IMR-90 (cell line): Measurements from ENCODE around the gene AFAP1L2. TPM values are rescaled to one million over a fixed set of nuclear protein-coding genes. Genes with fewer than 3 reads are reported as not detected.

Experiments
- ATAC-seq: fragments of 200-7000 bp; cut with Tn5 transposase; 2 replicates; pipeline ENCODE4 v1.9.1; 2020; ENCODE audit warnings: low read depth, mild to moderate bottlenecking, moderate library complexity
- BruUV-seq: library from RNA; stranded (reverse); fragments of 400-500 nt; replicated peaks from 2 replicates; lab custom pipeline; 2021; lab: Mats Ljungman, UMichigan
- CTCF ChIA-PET: fragments of 300-600 bp; formaldehyde crosslinking; extraction: SDS; loops from one replicate; lab custom pipeline; 2021; ENCODE audit warnings: antibody characterized with exemption; lab: Yijun Ruan, JAX
- POLR2A ChIA-PET: fragments of 300-600 bp; sonication (Branson Sonifier 250); formaldehyde crosslinking; loops from one replicate; lab custom pipeline; 2022; ENCODE audit warnings: antibody characterized with exemption; ENCODE audit not compliant: unreplicated experiment; lab: Charles Lee
- DNase-seq: peaks from one replicate; pipeline ENCODE4 v3.0.0; 2013
- H2AFZ ChIP-seq: replicated peaks from 2 replicates; pipeline ENCODE3; 2013; ENCODE audit warnings: low read length, mild to moderate bottlenecking; ENCODE audit not compliant: poor library complexity
- H2AK5ac ChIP-seq: 2 replicates; pipeline ENCODE4 v1.6.1; 2013; ENCODE audit warnings: low read depth, low read length, inconsistent platforms
- H2AK9ac ChIP-seq: replicated peaks from 2 replicates; pipeline ENCODE3; 2013; ENCODE audit warnings: mild to moderate bottlenecking, low read depth, low read length, moderate library complexity; ENCODE audit not compliant: poor library complexity
- H2BK120ac ChIP-seq: 2 replicates; pipeline ENCODE4 v1.6.1; 2013; ENCODE audit warnings: low read depth, low read length, inconsistent platforms
- H2BK15ac ChIP-seq: 3 replicates; pipeline ENCODE4 v1.6.1; 2013; ENCODE audit warnings: low read depth, low read length, inconsistent platforms
- H2BK20ac ChIP-seq: 2 replicates; pipeline ENCODE4 v1.6.1; 2013; ENCODE audit warnings: low read depth, mild to moderate bottlenecking, inconsistent platforms, low read length, moderate library complexity
- H2BK5ac ChIP-seq: 2 replicates; pipeline ENCODE4 v1.6.1; 2013; ENCODE audit warnings: mild to moderate bottlenecking, low read depth, low read length, inconsistent platforms; ENCODE audit not compliant: poor library complexity, severe bottlenecking
- H3K14ac ChIP-seq: replicated peaks from 2 replicates; pipeline ENCODE4 v1.6.1; 2013; ENCODE audit warnings: low read depth, low read length, inconsistent platforms
- H3K18ac ChIP-seq: 2 replicates; pipeline ENCODE4 v1.6.1; 2013; ENCODE audit warnings: low read depth, low read length, control low read depth
- H3K23ac ChIP-seq: 2 replicates; pipeline ENCODE4 v1.6.1; 2013; ENCODE audit warnings: low read depth, low read length, inconsistent platforms
- H3K27ac ChIP-seq: 2 replicates; pipeline ENCODE4 v1.5.1; 2013; ENCODE audit warnings: mild to moderate bottlenecking, control low read depth, low read length; ENCODE audit not compliant: insufficient read depth
- H3K27me3 ChIP-seq: 2 replicates; pipeline ENCODE4 v1.6.1; 2013; ENCODE audit warnings: low read length; ENCODE audit not compliant: control insufficient read depth, insufficient read depth
- H3K36me3 ChIP-seq: 2 replicates; pipeline ENCODE4 v1.6.1; 2013; ENCODE audit warnings: low read length, mixed read lengths; ENCODE audit not compliant: control insufficient read depth, insufficient read depth
- H3K4ac ChIP-seq: 2 replicates; pipeline ENCODE4 v1.6.1; 2013; ENCODE audit warnings: low read depth, low read length, inconsistent platforms
- H3K4me1 ChIP-seq: 2 replicates; pipeline ENCODE4 v1.6.1; 2013; ENCODE audit warnings: low read length, mixed read lengths; ENCODE audit not compliant: control insufficient read depth, insufficient read depth
- H3K4me2 ChIP-seq: 2 replicates; pipeline ENCODE4 v1.6.1; 2013; ENCODE audit warnings: low read depth, mild to moderate bottlenecking, control low read depth, low read length, moderate library complexity
- H3K4me3 ChIP-seq: 2 replicates; pipeline ENCODE4 v1.5.1; 2013; ENCODE audit warnings: low read depth, mild to moderate bottlenecking, control low read depth, low read length, moderate library complexity; ENCODE audit not compliant: insufficient read depth
- H3K56ac ChIP-seq: 2 replicates; pipeline ENCODE4 v1.6.1; 2013; ENCODE audit warnings: low read length, inconsistent platforms; ENCODE audit not compliant: insufficient read depth; ENCODE audit errors: extremely low read depth
- H3K79me1 ChIP-seq, 2 experiments: 2 replicates each; pipeline ENCODE4 v1.6.1; 2013; ENCODE audit warnings: low read length in 2 of 2, inconsistent platforms in 1 of 2, low read depth in 1 of 2
- H3K9ac ChIP-seq: 2 replicates; pipeline ENCODE4 v1.6.1; 2013; ENCODE audit warnings: low read depth, low read length, control low read depth
- H3K9me1 ChIP-seq: 2 replicates; pipeline ENCODE4 v1.6.1; 2013; ENCODE audit warnings: low read length, inconsistent platforms; ENCODE audit not compliant: insufficient read depth
- H3K9me3 ChIP-seq: 2 replicates; pipeline ENCODE4 v1.6.1; 2013; ENCODE audit warnings: low read length; ENCODE audit not compliant: control insufficient read depth, insufficient read depth
- H4K20me1 ChIP-seq: 2 replicates; pipeline ENCODE4 v1.6.1; 2013; ENCODE audit warnings: low read length, inconsistent platforms; ENCODE audit not compliant: insufficient read depth
- H4K5ac ChIP-seq: 2 replicates; pipeline ENCODE4 v1.6.1; 2013; ENCODE audit warnings: mild to moderate bottlenecking, low read depth, low read length, control low read depth
- H4K8ac ChIP-seq, 2 experiments: 2 replicates each; pipeline ENCODE4 v1.6.1; 2013; ENCODE audit warnings: low read depth in 2 of 2, low read length in 2 of 2, control low read depth in 1 of 2, inconsistent platforms in 1 of 2
- H4K91ac ChIP-seq: 2 replicates; pipeline ENCODE4 v1.6.1; 2013; ENCODE audit warnings: low read depth, low read length, inconsistent platforms; ENCODE audit not compliant: insufficient read depth
- FOS ChIP-seq: fragments of 150-350 bp; IDR thresholded peaks from 2 replicates; pipeline ENCODE4 v1.6.1; 2016; ENCODE audit warnings: low read depth, low read length
- NFE2L2 ChIP-seq: fragments of 150-350 bp; IDR thresholded peaks from 2 replicates; pipeline ENCODE4 v1.6.1; 2016; ENCODE audit warnings: low read depth, mild to moderate bottlenecking, low read length
- WGBS, 2 experiments: methylation state at CpG; one replicate each; pipeline versions ENCODE4 v1.1.5 to v1.1.7; 2013; ENCODE audit warnings: missing lambda C conversion rate in 2 of 2; ENCODE audit not compliant: insufficient read length in 1 of 2; ENCODE audit errors: extremely low coverage in 2 of 2; 5-methylcytosine and 5-hydroxymethylcytosine counted together
- dilution Hi-C: fragments of 300-500 bp; cut with HindIII; formaldehyde crosslinking; loops from one replicate; pipeline ENCODE4 v1.14.3; 2018; ENCODE audit warnings: low sequenced_read_pairs; ENCODE audit not compliant: unreplicated experiment
- in situ Hi-C: fragments of 300-500 bp; cut with MboI; formaldehyde crosslinking; loops from 3 replicates; pipeline ENCODE4 v1.14.3; 2019; ENCODE audit warnings: low sequenced_read_pairs, inconsistent platforms, mixed read lengths
- intact Hi-C: fragments of 100-400 bp; cut with micrococcal nuclease; formaldehyde crosslinking; loops from 2 replicates; pipeline ENCODE4 v1.10.0; 2022
- polyA plus RNA-seq, 3 experiments: library from polyadenylated mRNA; depleted of rRNA; stranded (reverse); fragments of >200 nt; gene quantifications; 2 replicates each; pipeline ENCODE4 v1.2.3, GENCODE V29; 2012; ENCODE audit warnings: low replicate concordance in 1 of 3
- total RNA-seq: library from RNA; depleted of rRNA; stranded (reverse); fragments of >200 nt; gene quantifications from 2 replicates; pipeline ENCODE4 v1.2.3, GENCODE V29; 2012
- TF ChIP-seq, protein P1 (sequence below): conservative IDR thresholded peaks from 2 replicates; pipeline ENCODE4 v1.5.1; 2012; ENCODE audit warnings: mild to moderate bottlenecking, low read depth, low read length, improper control_type of control experiment
- TF ChIP-seq, protein P2 (sequence below): fragments of 150-350 bp; IDR thresholded peaks from 2 replicates; pipeline ENCODE4 v1.6.1; 2017; ENCODE audit warnings: mild to moderate bottlenecking, antibody characterized with exemption, low read length, low read depth

Gene AFAP1L2
- total and polyA plus RNA-seq, 2 of the 4 experiments (the other 2 are of a cell fraction), result under 0.01 to 0.10 TPM

DNA sequence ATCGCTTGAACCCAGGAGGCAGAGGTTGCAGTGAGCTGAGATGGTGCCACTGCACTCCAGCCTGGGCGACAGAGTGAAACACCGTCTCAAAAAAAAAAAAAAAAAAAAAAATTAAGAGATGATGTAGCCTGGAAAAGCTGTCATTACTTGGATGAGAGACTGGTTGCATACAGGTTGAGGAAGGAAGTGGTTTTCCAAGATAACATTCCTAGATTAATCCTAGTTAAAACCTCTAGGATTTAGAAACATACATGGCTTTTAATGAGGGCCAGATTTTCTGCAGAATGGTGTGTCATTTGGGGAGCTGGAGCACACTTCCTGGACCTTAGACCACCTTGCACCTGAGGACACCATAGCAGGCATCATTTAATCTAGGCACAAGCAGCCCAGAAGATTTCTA is 147.5 kb downstream of the AFAP1L2 start:
- H3K27me3 ChIP-seq, result peaks cover 10% of the 10 kb centered on the region
- H3K9me3 ChIP-seq, result no peaks in the 10 kb centered on the region
- H2BK20ac ChIP-seq, result no peak overlapping the region
- no peak overlapping the region for H2BK120ac ChIP-seq
- H3K4me2 ChIP-seq, result no peak overlapping the region
- H3K27ac ChIP-seq, result no peak overlapping the region
- H2AFZ ChIP-seq, result no peak overlapping the region
- H3K14ac ChIP-seq, result no peak overlapping the region
- no peaks in the 10 kb centered on the region for H3K36me3 ChIP-seq
- H3K9ac ChIP-seq, result no peak overlapping the region
- 90% methylated on average over 2 of the region's 3 CpGs; no CpG with 5 or more reads in 1 of the 2 experiments for WGBS, 2 experiments
- H4K91ac ChIP-seq, result no peak overlapping the region
- no peak overlapping the region for H2AK9ac ChIP-seq
- H2BK15ac ChIP-seq, result no peak overlapping the region
- no peak overlapping the region for H2BK5ac ChIP-seq
- H2AK5ac ChIP-seq, result no peak overlapping the region
- ChIA-PET POLR2A (no interaction called here), CTCF (no interaction called here)
- H3K79me1 ChIP-seq, result no peaks in the 10 kb centered on the region
- no peak overlapping the region for H4K5ac ChIP-seq
- in situ Hi-C loops, result no loop called here
- H3K4me3 ChIP-seq, result no peak overlapping the region
- TF ChIP-seq, protein P1, sequence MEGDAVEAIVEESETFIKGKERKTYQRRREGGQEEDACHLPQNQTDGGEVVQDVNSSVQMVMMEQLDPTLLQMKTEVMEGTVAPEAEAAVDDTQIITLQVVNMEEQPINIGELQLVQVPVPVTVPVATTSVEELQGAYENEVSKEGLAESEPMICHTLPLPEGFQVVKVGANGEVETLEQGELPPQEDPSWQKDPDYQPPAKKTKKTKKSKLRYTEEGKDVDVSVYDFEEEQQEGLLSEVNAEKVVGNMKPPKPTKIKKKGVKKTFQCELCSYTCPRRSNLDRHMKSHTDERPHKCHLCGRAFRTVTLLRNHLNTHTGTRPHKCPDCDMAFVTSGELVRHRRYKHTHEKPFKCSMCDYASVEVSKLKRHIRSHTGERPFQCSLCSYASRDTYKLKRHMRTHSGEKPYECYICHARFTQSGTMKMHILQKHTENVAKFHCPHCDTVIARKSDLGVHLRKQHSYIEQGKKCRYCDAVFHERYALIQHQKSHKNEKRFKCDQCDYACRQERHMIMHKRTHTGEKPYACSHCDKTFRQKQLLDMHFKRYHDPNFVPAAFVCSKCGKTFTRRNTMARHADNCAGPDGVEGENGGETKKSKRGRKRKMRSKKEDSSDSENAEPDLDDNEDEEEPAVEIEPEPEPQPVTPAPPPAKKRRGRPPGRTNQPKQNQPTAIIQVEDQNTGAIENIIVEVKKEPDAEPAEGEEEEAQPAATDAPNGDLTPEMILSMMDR, result no peak
- TF ChIP-seq, protein P2, sequence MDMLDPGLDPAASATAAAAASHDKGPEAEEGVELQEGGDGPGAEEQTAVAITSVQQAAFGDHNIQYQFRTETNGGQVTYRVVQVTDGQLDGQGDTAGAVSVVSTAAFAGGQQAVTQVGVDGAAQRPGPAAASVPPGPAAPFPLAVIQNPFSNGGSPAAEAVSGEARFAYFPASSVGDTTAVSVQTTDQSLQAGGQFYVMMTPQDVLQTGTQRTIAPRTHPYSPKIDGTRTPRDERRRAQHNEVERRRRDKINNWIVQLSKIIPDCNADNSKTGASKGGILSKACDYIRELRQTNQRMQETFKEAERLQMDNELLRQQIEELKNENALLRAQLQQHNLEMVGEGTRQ, result no peak
- no peak for TF ChIP-seq FOS
- TF ChIP-seq NFE2L2, result no peak
- H4K8ac ChIP-seq, result no peak overlapping the region
- H3K9me1 ChIP-seq, result no peaks in the 10 kb centered on the region
- H3K18ac ChIP-seq, result no peak overlapping the region
- H3K23ac ChIP-seq, result no peak overlapping the region
- no peaks in the 10 kb centered on the region for H4K20me1 ChIP-seq
- intact Hi-C loops, result no loop called here
- no peak overlapping the region for H3K56ac ChIP-seq
- ATAC-seq (no peak), DNase-seq (no peak)
- H3K4ac ChIP-seq, result no peak overlapping the region
- dilution Hi-C loops, result no loop called here
- no TSS peak for BruUV-seq
- no peaks in the 10 kb centered on the region for H3K4me1 ChIP-seq
